GM12878 (cell line): ENCODE measurements around the gene DNAJC16. TPM values are rescaled to one million over a fixed set of nuclear protein-coding genes. Genes with fewer than 3 reads are reported as not detected.

Source experiments
- ATAC-seq: fragments of 200-7000 bp; cut with Tn5 transposase; 3 replicates; pipeline ENCODE4 v1.9.1; 2020; ENCODE audit warnings: mild to moderate bottlenecking, moderate library complexity
- BruUV-seq: library from RNA; stranded (reverse); fragments of 400-500 nt; replicated peaks from 2 replicates; lab custom pipeline; 2021; lab: Mats Ljungman, UMichigan
- CTCF ChIA-PET: fragments of 300-600 bp; sonication (Branson Sonifier 250); formaldehyde crosslinking; extraction: SDS; loops from one replicate; lab custom pipeline; 2021; ENCODE audit warnings: inconsistent platforms; lab: Yijun Ruan, JAX
- POLR2A ChIA-PET: fragments of 350-600 bp; formaldehyde crosslinking; extraction: SDS; loops from one replicate; lab custom pipeline; 2021; ENCODE audit warnings: inconsistent platforms; lab: Charles Lee
- RAD21 ChIA-PET: fragments of 300-600 bp; sonication (Branson Sonifier 250); formaldehyde crosslinking; loops from one replicate; lab custom pipeline; 2023; ENCODE audit warnings: antibody characterized with exemption; ENCODE audit not compliant: unreplicated experiment; lab: Charles Lee
- SMC1A ChIA-PET: fragments of 300-600 bp; sonication (Branson Sonifier 250); formaldehyde crosslinking; loops from one replicate; lab custom pipeline; 2023; ENCODE audit not compliant: unreplicated experiment, uncharacterized antibody; lab: Charles Lee
- DNase-seq: peaks from one replicate; pipeline ENCODE4 v3.0.0-alpha.2; 2011; ENCODE audit warnings: low read depth, low spot score
- FAIRE-seq: peaks from 3 replicates; lab custom pipeline; 2011; peaks lifted over from hg19 to GRCh38; lab: Jason Lieb, UNC
- H2AFZ ChIP-seq: 2 replicates; pipeline ENCODE4 v1.6.0; 2011; ENCODE audit warnings: low read depth, low read length, control low read depth; ENCODE audit not compliant: control insufficient read depth
- H3K27ac ChIP-seq: 2 replicates; pipeline ENCODE4 v1.5.1; 2011; ENCODE audit warnings: control low read depth; ENCODE audit not compliant: control insufficient read depth, insufficient read depth
- H3K27me3 ChIP-seq, 2 experiments: replicated peaks in 1 of 2; 2 replicates each; pipeline versions ENCODE4 v1.6.0 to v1.6.1; 2011; ENCODE audit warnings: low read length in 1 of 2; ENCODE audit not compliant: control insufficient read depth in 2 of 2, insufficient read depth in 2 of 2
- H3K36me3 ChIP-seq, 2 experiments: 2 replicates each; pipeline ENCODE4 v1.5.1; 2011; ENCODE audit warnings: low read length in 1 of 2; ENCODE audit not compliant: control insufficient read depth in 2 of 2, insufficient read depth in 2 of 2
- H3K4me1 ChIP-seq: 2 replicates; pipeline ENCODE4 v1.6.1; 2011; ENCODE audit warnings: mild to moderate bottlenecking, low read length, moderate library complexity, mixed read lengths; ENCODE audit not compliant: control insufficient read depth, insufficient read depth
- H3K4me2 ChIP-seq: 2 replicates; pipeline ENCODE4 v1.6.0; 2011; ENCODE audit warnings: control low read depth; ENCODE audit not compliant: control insufficient read depth, insufficient read depth
- H3K4me3 ChIP-seq: fragments of 200-600 bp; sonication (generic); 2 replicates; pipeline ENCODE4 v1.5.1; 2016
- H3K79me2 ChIP-seq: 2 replicates; pipeline ENCODE4 v1.6.0; 2011; ENCODE audit warnings: low read length; ENCODE audit not compliant: control insufficient read depth, insufficient read depth
- H3K9ac ChIP-seq: 2 replicates; pipeline ENCODE4 v1.8.0; 2011; ENCODE audit warnings: low read length, control low read depth, mixed read lengths; ENCODE audit not compliant: control insufficient read depth, insufficient read depth
- H3K9me3 ChIP-seq: replicated peaks from 3 replicates; pipeline ENCODE4 v1.5.1; 2011; ENCODE audit warnings: mild to moderate bottlenecking, low read length; ENCODE audit not compliant: control insufficient read depth, insufficient read depth
- H4K20me1 ChIP-seq: 2 replicates; pipeline ENCODE4 v1.6.0; 2011; ENCODE audit not compliant: control insufficient read depth, insufficient read depth
- CHD2 ChIP-seq: IDR thresholded peaks from 2 replicates; pipeline ENCODE4 v1.6.1; 2011; ENCODE audit warnings: low read depth, low read length, improper control_type of control experiment, borderline replicate concordance
- CHD4 ChIP-seq: fragments of 200-600 bp; sonication (generic); IDR thresholded peaks from 2 replicates; pipeline ENCODE4 v1.6.1; 2016; ENCODE audit warnings: mild to moderate bottlenecking
- FOXM1 ChIP-seq: IDR thresholded peaks from 2 replicates; pipeline ENCODE4 v1.6.1; 2012; ENCODE audit warnings: low read depth, mild to moderate bottlenecking, inconsistent platforms, low read length, moderate library complexity
- HCFC1 ChIP-seq: fragments of 150-350 bp; IDR thresholded peaks from 2 replicates; pipeline ENCODE4 v1.6.1; 2014; ENCODE audit warnings: low read length
- HDGF ChIP-seq: fragments of 450-650 bp; IDR thresholded peaks from 2 replicates; pipeline ENCODE4 v1.6.1; 2016; ENCODE audit warnings: antibody characterized with exemption
- IKZF2 ChIP-seq, 2 experiments: fragments of 450-650 bp; IDR thresholded peaks; 2 replicates each; pipeline ENCODE4 v1.6.1; 2017; ENCODE audit warnings: mild to moderate bottlenecking in 2 of 2, moderate library complexity in 2 of 2
- KAT2A ChIP-seq: conservative IDR thresholded peaks from 2 replicates; pipeline ENCODE4 v1.6.1; 2011; ENCODE audit warnings: low read depth, low read length; ENCODE audit not compliant: control insufficient read depth
- LARP7 ChIP-seq: fragments of 450-650 bp; IDR thresholded peaks from 2 replicates; pipeline ENCODE4 v1.6.1; 2017; ENCODE audit warnings: mild to moderate bottlenecking
- NFIC ChIP-seq: IDR thresholded peaks from 2 replicates; pipeline ENCODE4 v1.6.1; 2012; ENCODE audit warnings: low read depth, mild to moderate bottlenecking, inconsistent platforms, low read length, moderate library complexity
- POU2F2 ChIP-seq: IDR thresholded peaks from 3 replicates; pipeline ENCODE4 v1.6.1; 2011; ENCODE audit warnings: low read depth, mild to moderate bottlenecking, low read length, borderline replicate concordance
- RELA ChIP-seq: fragments of 450-650 bp; IDR thresholded peaks from 2 replicates; pipeline ENCODE4 v1.8.0; 2014; ENCODE audit warnings: borderline replicate concordance; ENCODE audit not compliant: partially characterized antibody
- SMAD1 ChIP-seq: fragments of 450-650 bp; IDR thresholded peaks from 2 replicates; pipeline ENCODE4 v1.6.1; 2018; ENCODE audit warnings: mild to moderate bottlenecking, low read depth; ENCODE audit not compliant: partially characterized antibody
- ZSCAN29 ChIP-seq: fragments of 450-650 bp; IDR thresholded peaks from 2 replicates; pipeline ENCODE4 v1.6.1; 2017; ENCODE audit warnings: mild to moderate bottlenecking, moderate library complexity
- ZZZ3 ChIP-seq: IDR thresholded peaks from 2 replicates; pipeline ENCODE4 v1.6.1; 2011; ENCODE audit warnings: low read depth; ENCODE audit not compliant: control insufficient read depth, insufficient read length
- WGBS: methylation state at CpG from one replicate; pipeline ENCODE4 v1.1.6; 2016; ENCODE audit warnings: low lambda C conversion rate; ENCODE audit not compliant: insufficient replicate concordance, insufficient coverage; ENCODE audit errors: missing lambda C conversion rate; 5-methylcytosine and 5-hydroxymethylcytosine counted together
- in situ Hi-C: fragments of 300-500 bp; cut with MboI; formaldehyde crosslinking; loops from 9 replicates; pipeline ENCODE4 v1.14.3; 2018; ENCODE audit warnings: mixed read lengths
- intact Hi-C: fragments of 100-400 bp; cut with micrococcal nuclease; formaldehyde crosslinking; loops from one replicate; pipeline ENCODE4 v1.14.2; 2022; ENCODE audit not compliant: unreplicated experiment
- polyA plus RNA-seq, 11 experiments: library from polyadenylated mRNA; depleted of rRNA in 4 of 11; unstranded in 6 of 11; stranded (reverse) in 5 of 11; fragments of >200 nt; fragmentation: Nextera tagmentation in 4 of 11; fragmentation: Illumina TruSeq in 1 of 11; extraction: Ambion mirVana in 4 of 11; extraction: Trizol in 1 of 11; gene quantifications; 1 replicate in 1 of 11; 2 replicates in 10 of 11; pipeline versions ENCODE4 v1.2.1 to v1.2.3, GENCODE V29; 2011 to 2016; ENCODE audit warnings: inconsistent platforms in 2 of 11, missing spikeins in 2 of 11, low read depth in 1 of 11
- total RNA-seq, 4 experiments: library from RNA; depleted of rRNA in 3 of 4; stranded (reverse); fragments of >200 nt in 3 of 4; fragmentation: Illumina TruSeq in 1 of 4; extraction: Trizol in 1 of 4; gene quantifications; 2 replicates each; pipeline versions ENCODE4 v1.2.1 to v1.2.3, GENCODE V29; 2013 to 2021
- TF ChIP-seq, protein P1 (sequence below): fragments of 450-650 bp; IDR thresholded peaks from 2 replicates; pipeline ENCODE4 v1.6.1; 2014; ENCODE audit warnings: mild to moderate bottlenecking
- TF ChIP-seq, protein P2 (sequence below): fragments of 150-350 bp; IDR thresholded peaks from 2 replicates; pipeline ENCODE4 v1.6.1; 2016; ENCODE audit warnings: low read depth, low read length
- TF ChIP-seq, protein P3 (sequence below): IDR thresholded peaks from 2 replicates; pipeline ENCODE4 v1.6.1; 2011; ENCODE audit warnings: mild to moderate bottlenecking, low read depth, low read length, moderate library complexity; ENCODE audit not compliant: insufficient replicate concordance

DNAJC16 gene
- total and polyA plus RNA-seq, 10 of the 15 experiments (the other 5 are each of a cell fraction or from before 2014, with no cell fraction given): 2.4 to 12.7 (median 7.8) TPM

DNA sequence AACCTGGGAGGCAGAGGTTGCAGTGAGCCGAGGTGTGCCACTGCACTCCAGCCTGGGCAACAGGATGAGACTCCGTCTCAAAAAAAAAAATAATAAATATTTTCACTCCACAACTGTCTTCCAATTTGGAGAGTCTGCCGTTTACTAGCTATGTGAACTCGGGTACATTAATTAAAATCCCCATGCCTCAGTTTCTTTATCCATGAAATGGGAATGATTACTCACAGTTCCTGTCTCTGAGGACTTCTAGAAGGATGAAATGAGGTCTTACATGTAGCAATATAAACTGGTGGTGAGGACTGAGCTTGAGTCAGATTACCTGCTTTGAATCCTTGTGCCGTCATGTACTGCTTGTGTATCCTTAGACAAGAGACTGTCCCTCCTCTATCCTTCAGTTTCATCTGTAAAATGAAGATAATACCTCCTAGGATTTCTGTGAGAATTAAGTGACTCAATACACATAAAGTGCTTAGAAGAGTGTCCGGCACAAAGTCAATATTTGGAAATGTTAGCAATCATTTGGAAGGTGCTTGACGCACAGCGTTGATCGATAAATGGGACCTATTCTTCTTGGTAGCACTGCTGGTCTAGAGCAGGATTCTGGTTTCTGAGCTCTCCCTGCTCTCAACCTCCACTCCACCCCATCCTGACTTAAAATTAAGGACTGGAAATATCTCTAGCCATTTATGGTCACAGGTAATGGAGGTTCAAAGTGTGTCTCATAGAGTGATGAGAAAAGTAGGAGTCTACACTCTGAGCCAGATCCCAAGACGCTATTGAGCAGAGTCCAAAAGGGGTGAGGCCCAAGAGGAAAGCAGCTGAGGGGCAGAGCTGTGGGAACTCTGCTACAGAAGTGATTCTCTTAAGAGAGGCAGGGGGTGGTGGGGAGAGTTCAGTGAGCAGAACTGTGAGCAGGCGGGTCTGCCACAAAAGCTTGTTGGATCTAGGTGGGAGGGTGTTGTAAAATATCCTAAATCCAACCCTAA, 79.0 kb downstream of the DNAJC16 start:
- POLR2A ChIA-PET: interaction anchor here (0.9 kb wide), 1 partner anchor 24 kb away, joined by 3 read pairs; no protein-coding TSS in a partner anchor
- DNase-seq: no peak
- no peaks in the 10 kb centered on the region for H3K27me3 ChIP-seq
- TF ChIP-seq POU2F2: no peak
- TF ChIP-seq ZZZ3: no peak
- TF ChIP-seq FOXM1: no peak
- TF ChIP-seq, protein P1, sequence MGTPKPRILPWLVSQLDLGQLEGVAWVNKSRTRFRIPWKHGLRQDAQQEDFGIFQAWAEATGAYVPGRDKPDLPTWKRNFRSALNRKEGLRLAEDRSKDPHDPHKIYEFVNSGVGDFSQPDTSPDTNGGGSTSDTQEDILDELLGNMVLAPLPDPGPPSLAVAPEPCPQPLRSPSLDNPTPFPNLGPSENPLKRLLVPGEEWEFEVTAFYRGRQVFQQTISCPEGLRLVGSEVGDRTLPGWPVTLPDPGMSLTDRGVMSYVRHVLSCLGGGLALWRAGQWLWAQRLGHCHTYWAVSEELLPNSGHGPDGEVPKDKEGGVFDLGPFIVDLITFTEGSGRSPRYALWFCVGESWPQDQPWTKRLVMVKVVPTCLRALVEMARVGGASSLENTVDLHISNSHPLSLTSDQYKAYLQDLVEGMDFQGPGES: no peak
- no peak for TF ChIP-seq HDGF
- TF ChIP-seq NFIC: no peak
- TF ChIP-seq SMAD1: no peak
- no peak for TF ChIP-seq ZSCAN29
- TF ChIP-seq, protein P2, sequence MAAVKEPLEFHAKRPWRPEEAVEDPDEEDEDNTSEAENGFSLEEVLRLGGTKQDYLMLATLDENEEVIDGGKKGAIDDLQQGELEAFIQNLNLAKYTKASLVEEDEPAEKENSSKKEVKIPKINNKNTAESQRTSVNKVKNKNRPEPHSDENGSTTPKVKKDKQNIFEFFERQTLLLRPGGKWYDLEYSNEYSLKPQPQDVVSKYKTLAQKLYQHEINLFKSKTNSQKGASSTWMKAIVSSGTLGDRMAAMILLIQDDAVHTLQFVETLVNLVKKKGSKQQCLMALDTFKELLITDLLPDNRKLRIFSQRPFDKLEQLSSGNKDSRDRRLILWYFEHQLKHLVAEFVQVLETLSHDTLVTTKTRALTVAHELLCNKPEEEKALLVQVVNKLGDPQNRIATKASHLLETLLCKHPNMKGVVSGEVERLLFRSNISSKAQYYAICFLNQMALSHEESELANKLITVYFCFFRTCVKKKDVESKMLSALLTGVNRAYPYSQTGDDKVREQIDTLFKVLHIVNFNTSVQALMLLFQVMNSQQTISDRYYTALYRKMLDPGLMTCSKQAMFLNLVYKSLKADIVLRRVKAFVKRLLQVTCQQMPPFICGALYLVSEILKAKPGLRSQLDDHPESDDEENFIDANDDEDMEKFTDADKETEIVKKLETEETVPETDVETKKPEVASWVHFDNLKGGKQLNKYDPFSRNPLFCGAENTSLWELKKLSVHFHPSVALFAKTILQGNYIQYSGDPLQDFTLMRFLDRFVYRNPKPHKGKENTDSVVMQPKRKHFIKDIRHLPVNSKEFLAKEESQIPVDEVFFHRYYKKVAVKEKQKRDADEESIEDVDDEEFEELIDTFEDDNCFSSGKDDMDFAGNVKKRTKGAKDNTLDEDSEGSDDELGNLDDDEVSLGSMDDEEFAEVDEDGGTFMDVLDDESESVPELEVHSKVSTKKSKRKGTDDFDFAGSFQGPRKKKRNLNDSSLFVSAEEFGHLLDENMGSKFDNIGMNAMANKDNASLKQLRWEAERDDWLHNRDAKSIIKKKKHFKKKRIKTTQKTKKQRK: no peak
- TF ChIP-seq IKZF2 (IDR thresholded peaks at IDR 0.05): no peak
- no peak for TF ChIP-seq CHD4
- no peak for TF ChIP-seq HCFC1
- TF ChIP-seq KAT2A: no peak
- no peak for TF ChIP-seq CHD2
- no peak for TF ChIP-seq RELA
- TF ChIP-seq, protein P3, sequence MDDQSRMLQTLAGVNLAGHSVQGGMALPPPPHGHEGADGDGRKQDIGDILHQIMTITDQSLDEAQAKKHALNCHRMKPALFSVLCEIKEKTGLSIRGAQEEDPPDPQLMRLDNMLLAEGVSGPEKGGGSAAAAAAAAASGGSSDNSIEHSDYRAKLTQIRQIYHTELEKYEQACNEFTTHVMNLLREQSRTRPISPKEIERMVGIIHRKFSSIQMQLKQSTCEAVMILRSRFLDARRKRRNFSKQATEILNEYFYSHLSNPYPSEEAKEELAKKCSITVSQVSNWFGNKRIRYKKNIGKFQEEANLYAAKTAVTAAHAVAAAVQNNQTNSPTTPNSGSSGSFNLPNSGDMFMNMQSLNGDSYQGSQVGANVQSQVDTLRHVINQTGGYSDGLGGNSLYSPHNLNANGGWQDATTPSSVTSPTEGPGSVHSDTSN: no peak
- TF ChIP-seq LARP7: no peak
- SMC1A ChIA-PET: interaction anchor here (1.3 to 1.8 kb wide), 2 partner anchors 12 to 26 kb away, joined by 3 to 5 read pairs; no protein-coding TSS in a partner anchor
- H4K20me1 ChIP-seq: no peaks in the 10 kb centered on the region
- H3K4me3 ChIP-seq: no peak overlapping the region
- no peak overlapping the region for H2AFZ ChIP-seq
- no peaks in the 10 kb centered on the region for H3K36me3 ChIP-seq
- H3K4me1 ChIP-seq: peaks cover 6% of the 10 kb centered on the region
- peaks cover 3% of the 10 kb centered on the region; the same call in 2 of the 3 replicates for H3K9me3 ChIP-seq
- BruUV-seq: no TSS peak
- ATAC-seq: no peak
- no peak for FAIRE-seq
- RAD21 ChIA-PET: no interaction called here
- no peak overlapping the region for H3K4me2 ChIP-seq
- H3K9ac ChIP-seq: no peak overlapping the region
- H3K79me2 ChIP-seq: no peaks in the 10 kb centered on the region
- H3K27ac ChIP-seq: no peak overlapping the region
- CTCF ChIA-PET: interaction anchor here (1.0 kb wide), 1 partner anchor 10 kb away, joined by 3 read pairs; no protein-coding TSS in a partner anchor
- 65% methylated on average over 11 of the region's 11 CpGs for WGBS
- intact Hi-C loops: no loop called here
- in situ Hi-C loops: no loop called here
